HG03103 (cell line): ENCODE data around the gene ANTXR2.

Experiments used
- ATAC-seq: cut with Tn5 transposase; IDR thresholded peaks from one replicate; pipeline ENCODE4 v1.9.1; 2021; ENCODE audit warnings: low read depth; ENCODE audit not compliant: unreplicated experiment

The ANTXR2 gene

GRCh38 chr4:80070880-80071603 lies 2.0 kb downstream of the ANTXR2 start:
- no peak for ATAC-seq

DNA sequence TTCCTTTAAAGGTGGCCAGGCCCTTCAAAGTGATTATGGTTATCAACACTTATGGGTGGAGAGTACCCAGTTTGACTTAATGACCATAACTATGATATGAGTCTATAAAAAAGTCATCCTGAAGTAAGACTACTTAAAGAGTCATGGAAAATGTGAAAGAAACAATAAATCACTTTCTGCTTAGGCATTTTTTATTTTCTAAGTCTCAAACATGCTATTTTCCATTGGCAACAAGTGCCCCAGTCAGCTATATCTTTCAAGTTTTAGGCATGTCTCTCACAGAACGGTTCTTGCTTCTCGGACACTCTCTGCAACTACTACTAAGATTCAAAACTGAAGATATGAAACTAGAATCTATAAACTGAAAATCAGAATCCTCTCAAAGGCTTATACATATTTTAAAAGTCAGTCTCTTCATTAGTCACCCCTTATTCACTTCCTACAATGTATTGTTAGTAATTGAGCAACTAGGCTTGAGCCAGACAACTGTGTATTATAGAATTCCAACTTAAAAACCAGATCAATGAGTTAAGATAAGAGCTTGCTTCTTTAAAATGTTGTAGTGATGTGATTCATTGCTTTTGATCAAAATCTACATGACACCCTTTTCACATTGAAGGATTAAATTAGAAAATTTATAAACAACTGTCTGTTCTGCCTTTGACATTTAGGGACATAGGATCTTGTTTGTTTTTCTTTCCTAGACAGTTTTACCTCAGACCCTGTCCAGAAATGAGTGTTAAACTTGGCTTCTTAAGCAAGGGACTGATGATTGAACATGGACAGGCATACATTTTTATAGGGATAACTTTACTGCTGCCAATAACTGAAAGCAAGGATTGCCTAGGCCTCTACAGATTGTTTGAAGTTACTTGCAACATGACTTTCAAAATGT lies 2.9 kb downstream of the ANTXR2 start:
- peak; percentile 24 for ATAC-seq

DNA sequence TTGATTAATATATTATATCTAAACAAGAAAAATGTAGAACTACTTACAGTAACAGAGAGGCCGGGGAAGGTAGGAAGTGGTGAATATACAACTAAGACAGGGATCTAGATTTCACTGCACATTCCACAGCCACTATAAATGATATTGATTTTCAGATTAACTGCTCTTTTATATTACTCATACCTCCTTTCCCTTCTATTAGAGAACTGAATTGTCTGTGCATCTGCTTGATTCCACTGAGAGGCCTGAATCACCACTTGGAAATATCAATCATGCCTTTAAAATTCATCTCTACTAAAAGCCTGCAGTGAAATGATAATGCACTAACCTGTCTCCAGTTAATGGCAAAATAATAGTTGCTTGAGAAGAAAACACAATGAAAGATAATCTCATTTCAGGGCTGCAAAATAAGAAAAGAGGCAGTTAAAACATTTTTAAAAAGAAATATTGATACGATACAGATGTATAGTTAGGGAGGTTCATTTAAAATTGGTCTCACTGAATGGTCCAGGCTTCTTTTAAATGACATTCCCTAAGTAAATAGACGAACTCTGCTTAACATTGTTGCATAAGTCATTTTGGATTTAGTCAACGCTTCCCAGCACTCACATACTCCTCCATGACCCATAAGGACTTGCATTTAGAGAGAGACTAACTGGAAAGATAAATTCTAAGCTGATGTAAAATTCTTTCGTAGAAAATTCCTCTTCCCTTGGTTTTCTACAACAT lies 3.8 kb downstream of the ANTXR2 start:
- ATAC-seq, result no peak

GRCh38 chr4:80065601-80066000 lies 7.4 kb downstream of the ANTXR2 start:
- no peak for ATAC-seq

- no peak for ATAC-seq
Observed at GRCh38 chr4:80062527-80062926, 10.5 kb downstream of the ANTXR2 start.

DNA sequence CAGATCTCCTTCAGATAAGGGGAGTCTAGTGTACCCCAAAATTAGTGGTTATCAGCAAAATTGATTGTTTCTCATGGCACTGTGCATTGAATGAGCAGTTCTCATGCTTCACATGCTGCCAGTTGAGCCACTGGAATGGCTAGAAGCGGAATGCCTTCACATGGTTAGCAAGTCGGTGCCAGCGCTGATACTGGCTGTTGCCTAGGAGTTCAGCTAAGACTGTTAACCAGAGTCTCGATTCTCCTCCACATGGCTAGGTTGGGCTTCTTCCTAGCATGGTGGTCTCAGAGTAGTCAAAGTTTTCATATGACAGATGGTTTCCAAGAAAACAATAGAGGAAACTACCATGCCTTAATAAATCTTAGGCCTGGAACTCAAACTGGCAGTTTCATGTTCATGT lies 12.2 kb downstream of the ANTXR2 start:
- no peak for ATAC-seq

- peak; percentile 99 for ATAC-seq
Observed at GRCh38 chr4:80058740-80059139, 14.3 kb downstream of the ANTXR2 start.

- ATAC-seq, result no peak
Observed at GRCh38 chr4:80054375-80054774, 18.7 kb downstream of the ANTXR2 start.

- no peak for ATAC-seq
Observed at GRCh38 chr4:80053140-80053910, 19.7 kb downstream of the ANTXR2 start.

DNA sequence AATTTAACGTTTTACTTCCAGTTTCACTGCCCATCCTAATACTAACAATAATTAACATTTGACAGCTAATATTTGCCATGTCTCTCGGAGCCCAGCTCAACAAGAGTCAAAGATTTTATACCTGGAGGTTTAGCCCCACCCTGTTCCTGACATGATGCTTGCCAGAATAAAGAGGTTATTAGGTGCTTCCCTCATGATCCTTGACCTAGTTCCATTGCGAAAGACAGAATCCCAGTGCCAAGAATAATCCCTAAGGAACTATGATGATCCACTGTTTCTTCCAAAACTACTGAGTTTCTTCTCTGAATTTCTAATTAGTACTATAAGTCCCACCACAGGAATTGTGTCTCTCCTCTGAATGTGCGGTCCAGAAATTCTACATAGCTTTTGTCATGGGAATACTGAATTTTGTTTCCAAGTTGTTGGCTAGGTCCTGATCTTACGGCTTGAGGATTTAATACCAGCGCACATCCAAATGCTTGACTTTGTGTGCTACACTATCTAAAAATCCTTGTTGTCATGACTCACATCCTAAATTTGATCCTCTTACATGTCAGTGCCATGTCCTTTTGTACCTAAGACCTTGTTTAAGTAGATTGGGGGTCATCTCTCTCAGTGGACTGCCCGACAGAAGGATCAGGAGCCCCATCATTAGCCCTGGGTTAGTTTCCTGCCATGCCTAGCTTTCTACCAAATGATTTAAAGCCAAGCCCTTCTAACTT lies 23.1 kb downstream of the ANTXR2 start:
- ATAC-seq, result no peak

- no peak for ATAC-seq
Observed at GRCh38 chr4:80049402-80049801, 23.6 kb downstream of the ANTXR2 start.

- ATAC-seq, result no peak
Observed at GRCh38 chr4:80045786-80046185, 27.2 kb downstream of the ANTXR2 start.

DNA sequence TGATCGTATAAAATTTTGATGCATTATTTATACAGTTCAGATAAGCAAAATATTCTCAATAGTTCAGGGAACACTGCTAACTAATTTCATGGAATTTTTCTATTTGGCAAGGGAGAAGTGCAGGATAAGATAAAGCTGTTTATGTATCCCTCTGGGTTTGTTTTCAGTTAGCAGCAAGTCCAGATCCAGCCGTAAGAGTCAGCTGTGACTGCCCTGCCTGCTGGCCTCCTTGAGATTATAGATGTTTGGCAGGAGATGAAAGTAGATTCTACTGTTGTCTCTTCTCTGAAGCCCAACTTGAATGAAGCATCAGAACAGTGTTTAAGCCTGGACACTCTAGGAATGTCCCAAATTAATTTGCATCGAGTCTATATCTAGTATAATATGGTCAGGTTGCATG lies 29.5 kb downstream of the ANTXR2 start:
- ATAC-seq, result no peak

GRCh38 chr4:80042821-80043220 lies 30.2 kb downstream of the ANTXR2 start:
- ATAC-seq, result no peak

GRCh38 chr4:80037864-80038263 lies 35.2 kb downstream of the ANTXR2 start:
- no peak for ATAC-seq

- ATAC-seq, result no peak
Observed at GRCh38 chr4:80036949-80037685, 35.9 kb downstream of the ANTXR2 start.

- no peak for ATAC-seq
Observed at GRCh38 chr4:80036306-80036705, 36.7 kb downstream of the ANTXR2 start.

- ATAC-seq, result no peak
Observed at GRCh38 chr4:80035336-80035735, 37.7 kb downstream of the ANTXR2 start.

DNA sequence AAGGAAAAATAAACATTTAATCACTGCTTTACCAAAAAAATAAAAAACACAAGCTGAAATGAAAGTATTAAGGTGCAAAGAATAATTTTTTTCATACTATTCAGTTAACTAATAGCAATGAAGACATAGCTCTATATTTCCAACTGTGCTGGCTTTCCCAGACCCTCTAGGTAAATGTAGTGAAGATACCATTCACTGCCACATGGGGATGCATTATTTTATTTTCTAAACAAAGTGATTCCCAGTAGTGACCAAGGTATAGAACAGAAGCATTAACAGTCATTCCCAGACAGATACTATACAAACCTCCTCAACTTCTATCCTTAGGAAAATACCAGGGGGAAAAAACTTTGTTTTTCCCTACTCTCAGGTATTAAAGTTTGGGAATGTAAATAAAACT lies 39.4 kb downstream of the ANTXR2 start:
- no peak for ATAC-seq
